ENCODE data around the gene TIMM44.

- TF ChIP-seq CTCF (IDR thresholded peaks at IDR 0.05; ENCODE audit: low read depth, low read length), result no peak
- TF ChIP-seq POLR2A (IDR thresholded peaks at IDR 0.05; ENCODE audit: extremely low read depth, insufficient read length), result no peak
- TF ChIP-seq MAX (IDR thresholded peaks at IDR 0.05; ENCODE audit: low read depth, low read length), result no peak
- TF ChIP-seq MYC (IDR thresholded peaks at IDR 0.05; ENCODE audit: low read depth, low read length), result no peak
These were observed 60.4 kb downstream of the TIMM44 start for GRCh38 chr19:7883105-7883504.
